Activated T-cell treated with anti-CD3 and anti-CD28 coated beads, Interleukin-2, amount 50 U/mL, for 48 hours (primary cell): Measurements from ENCODE around the gene KCNH1.
"Not testable (repeated sequence)": the region's sequence is repeated elsewhere in the genome, so short reads cannot be mapped to it uniquely, and the experiment has no call there.

Source experiments
- DNase-seq, 2 experiments: peaks; one replicate each; pipeline ENCODE4 v3.0.0-alpha.2; 2020

KCNH1 gene

DNA sequence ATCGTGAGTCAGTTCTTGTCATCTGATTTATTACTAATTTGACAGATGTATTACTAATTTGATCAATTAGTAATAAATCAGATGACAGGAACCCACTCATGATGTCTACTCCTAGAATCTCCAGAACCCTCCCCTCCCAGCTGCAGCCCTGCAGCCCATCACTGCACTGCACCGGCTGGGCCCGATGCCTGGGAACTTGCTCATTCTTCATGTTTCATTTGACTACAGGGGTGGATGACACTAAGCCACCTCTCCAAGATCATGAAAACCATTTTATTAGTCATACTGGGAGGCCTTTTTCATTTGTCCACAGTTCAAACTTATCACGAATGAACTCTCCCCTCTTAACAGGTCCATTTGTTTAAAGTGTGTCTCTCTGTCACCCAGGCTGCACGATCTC, 41.0 kb downstream of the KCNH1 start:
- DNase-seq, result no peak

DNA sequence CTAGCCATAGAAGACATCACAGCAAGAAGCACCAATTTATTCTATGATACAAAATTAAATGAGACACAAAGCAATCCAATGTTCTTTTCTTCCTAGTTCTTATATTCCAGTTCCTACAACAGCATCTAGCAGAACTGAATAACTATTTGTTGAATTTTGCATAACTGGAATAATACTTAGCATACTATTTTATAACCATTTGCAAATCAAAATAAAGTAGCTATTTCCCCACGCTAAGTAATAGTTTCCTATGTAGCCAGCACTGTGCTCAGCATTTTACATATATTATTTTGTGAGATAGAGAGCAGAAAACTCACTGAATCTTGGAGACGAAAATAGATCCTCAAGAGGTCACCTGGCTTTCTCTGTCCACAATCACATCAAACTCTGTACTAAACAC, 42.1 kb downstream of the KCNH1 start:
- no peak for DNase-seq

DNA sequence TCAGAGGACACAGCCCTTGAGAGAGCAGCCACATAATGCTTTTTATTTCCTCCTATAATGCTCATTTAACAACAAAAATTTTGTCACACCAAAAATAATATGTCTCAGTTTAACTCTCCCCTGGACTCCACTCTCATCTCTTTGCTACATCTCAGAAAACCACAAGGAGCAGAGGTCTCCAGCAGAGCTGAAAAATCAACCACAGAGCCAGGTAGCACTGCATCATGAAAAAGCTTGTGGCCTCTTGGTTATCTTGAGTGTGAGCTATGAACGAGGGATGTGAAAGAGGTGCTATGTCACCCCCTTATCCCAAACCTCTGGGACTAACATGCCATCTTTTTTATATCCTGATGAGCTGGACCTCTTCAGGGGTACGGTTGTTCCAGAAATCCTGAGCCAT, 44.4 kb downstream of the KCNH1 start:
- no peak for DNase-seq

DNA sequence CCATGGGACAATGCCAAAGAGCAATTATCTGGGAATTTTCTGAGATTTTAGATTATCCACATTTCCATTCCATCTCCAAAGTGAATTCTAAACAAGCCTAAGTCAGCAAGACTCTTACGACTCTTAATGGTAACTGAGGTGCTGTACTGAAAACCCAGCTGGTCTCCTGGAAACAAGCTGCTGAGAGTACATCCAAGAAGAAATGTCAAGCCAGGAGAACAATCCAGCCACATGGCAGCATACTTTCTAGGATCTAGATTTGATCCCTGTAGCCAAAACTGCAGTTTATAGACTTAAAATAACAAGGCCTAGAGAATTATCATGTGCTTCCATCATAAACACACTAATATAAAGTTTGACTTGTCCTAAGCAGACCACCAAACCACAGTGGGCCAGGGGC, 45.8 kb downstream of the KCNH1 start:
- DNase-seq, result no peak

DNA sequence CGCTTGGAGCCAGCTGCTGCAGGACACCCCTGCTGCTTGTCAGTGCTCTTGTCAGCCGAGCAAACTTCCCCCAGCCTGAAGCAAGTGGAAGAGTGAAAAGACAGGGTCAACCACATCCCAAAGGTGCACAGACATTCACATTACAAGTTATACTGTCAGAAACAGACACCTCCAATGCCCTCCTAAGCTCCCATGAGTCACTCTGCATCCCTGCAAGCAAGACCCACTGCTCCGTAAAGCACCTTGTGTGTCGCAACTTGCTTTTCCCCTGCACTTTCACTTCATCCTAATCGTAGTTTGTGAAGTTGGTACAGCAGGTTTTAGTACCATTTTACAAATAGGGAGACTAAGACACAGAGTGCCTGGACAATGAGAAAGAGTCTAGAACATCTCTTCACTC, 51.1 kb downstream of the KCNH1 start:
- no peak for DNase-seq

DNA sequence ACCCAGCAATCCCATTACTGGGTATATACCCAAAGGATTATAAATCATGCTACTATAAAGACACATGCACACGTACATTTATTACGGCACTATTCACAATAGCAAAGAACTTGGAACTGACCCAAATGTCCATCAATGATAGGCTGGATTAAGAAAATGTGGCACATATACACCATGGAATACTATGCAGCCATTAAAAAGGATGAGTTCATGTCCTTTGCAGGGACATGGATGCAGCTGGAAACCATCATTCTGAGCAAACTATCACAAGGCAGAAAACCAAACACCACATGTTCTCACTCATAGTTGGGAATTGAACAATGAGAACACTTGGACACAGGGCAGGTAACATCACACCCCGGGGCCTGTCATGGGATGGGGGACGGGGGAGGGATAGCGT, 52.5 kb downstream of the KCNH1 start:
- not testable (repeated sequence) for DNase-seq

DNA sequence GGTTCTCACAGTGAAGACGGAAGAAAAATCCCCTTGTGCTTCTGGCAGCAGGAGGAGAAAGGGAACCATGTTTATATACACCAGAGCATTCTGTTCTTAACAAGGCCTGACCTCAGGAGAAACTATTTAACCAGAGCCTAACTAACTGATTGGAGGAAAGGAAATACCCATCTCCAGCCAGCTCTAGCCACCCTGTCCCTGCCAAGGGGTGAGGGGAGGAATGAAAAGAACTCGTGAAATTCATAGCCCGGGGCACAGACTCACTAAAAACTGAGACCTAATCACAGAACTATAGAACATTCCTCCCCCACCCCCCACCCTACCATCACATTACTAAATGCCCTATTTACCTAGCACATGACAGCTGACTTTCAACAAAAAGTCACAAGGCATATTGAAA, 65.0 kb downstream of the KCNH1 start:
- no peak for DNase-seq

DNA sequence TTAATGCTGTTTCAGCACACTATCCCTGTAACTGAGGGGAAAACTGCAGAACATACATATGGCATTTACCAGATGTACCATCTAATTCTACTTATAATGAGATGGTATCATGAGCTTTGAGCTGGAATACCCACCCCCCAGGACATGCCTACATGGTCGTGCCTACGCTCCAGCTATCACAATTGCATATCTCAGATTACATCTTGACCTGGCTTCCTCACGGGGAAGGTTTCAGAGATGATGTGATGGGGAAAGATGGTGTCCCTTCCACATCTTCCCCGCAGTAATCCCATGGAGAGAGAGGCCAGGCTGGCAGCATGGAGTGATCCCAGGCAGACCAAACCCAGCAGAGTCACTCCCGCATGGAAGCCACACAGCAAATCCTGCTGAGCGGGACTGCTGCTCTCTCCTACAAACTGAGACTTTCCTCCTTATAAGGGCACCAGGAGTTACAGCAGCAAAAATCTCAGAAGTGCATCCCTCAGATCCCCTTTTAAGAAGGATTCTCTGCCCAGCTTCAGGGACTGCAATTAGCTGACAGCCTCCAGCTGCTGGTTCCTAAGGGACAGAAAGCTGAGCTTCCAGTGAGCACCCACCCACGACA, 67.1 kb downstream of the KCNH1 start:
- DNase-seq, result no peak

DNA sequence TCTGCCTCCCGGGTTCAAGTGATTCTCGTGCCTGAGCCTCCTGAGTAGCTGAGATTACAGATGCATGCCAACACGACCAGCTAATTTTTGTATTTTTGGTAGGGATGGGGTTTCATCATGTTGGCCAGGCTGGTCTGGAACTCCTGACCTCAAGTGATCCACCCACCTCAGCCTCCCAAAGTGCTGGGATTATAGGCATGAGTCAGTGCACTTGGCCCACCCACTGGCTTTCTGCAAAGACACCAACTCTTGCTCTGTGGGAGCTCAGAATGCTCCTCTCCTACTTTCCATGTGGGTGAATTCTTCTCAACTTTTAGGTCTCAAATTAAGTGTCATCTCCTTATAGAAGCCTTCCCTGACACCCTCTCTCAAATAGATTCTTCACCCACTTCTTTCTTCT, 92.1 kb downstream of the KCNH1 start:
- not testable (repeated sequence) for DNase-seq

DNA sequence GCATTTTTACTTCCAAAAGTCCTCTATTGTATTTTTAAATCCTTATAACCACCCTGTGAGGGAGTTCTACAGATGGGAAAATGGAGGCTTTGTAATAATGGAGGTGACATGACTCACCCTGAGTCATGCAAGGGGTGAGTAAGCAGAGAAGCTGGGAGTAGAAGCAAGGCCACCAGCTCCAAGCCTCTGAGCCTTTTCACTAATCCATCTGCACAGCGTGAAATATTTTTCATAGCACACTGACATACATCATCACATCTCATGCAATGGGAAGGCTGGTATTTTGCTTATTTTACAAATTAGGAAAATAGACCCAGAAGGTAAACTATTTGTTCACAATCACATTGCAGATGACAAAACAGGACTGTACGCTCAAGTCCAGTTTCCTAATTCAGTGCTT, 96.9 kb downstream of the KCNH1 start:
- no peak for DNase-seq

DNA sequence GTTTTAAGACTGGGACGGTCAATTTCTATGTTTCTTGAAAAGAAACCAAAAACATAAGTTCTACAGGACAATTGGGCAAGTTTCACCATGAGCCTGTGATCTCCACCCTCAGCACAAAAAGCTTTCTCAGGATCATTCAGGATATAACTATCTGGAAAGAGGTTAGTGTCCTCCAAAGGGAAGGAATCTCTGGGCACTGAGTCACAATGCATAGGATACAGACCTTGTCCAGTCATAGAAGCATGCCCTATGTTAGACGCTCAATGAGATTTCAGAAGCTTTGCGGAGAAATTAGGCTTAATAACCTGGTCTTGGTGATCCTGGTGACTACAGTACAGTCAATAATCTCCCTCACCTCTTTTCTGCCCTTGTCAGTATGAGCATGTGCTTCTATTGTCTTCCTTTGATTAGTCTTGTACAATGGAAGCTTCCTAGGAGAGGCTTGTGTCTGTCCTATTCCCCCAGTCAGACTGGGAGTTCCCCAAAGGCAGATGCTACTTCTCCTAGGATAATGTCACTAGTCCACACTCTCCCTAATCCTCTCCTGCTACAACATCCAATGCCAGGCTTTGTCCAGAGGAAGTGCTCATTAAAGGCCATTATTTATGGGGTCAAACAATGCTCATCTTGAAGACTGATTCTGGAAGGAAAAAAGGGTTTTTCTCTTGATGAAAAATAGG, 97.4 kb downstream of the KCNH1 start:
- no peak for DNase-seq

DNA sequence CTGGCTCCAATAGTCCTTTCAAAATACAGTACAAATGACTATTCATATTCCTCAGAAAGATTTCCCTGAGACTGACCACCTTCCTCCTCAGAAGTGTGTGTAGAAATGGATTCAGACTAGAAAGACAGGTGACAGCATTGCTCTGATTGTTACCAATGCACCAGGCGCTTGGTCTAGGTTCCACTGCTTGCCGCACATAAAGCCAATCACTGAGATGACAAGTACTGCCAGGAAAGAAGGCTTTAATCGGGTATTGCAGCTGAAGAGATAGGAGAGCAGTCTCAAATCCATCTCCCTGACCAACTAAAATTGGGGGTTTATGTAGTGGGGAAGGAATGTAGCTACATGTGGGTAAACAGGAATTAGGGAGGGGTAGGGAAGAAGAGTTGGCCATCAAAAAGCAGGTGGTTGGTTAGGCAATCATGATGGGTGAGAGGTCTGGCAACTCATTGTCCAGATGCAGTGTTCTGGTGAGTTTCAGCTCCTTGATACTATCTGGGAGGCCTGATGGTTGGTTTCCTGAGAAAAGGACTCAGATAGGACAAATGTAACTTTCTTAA, 98.0 kb downstream of the KCNH1 start:
- DNase-seq, result no peak

DNA sequence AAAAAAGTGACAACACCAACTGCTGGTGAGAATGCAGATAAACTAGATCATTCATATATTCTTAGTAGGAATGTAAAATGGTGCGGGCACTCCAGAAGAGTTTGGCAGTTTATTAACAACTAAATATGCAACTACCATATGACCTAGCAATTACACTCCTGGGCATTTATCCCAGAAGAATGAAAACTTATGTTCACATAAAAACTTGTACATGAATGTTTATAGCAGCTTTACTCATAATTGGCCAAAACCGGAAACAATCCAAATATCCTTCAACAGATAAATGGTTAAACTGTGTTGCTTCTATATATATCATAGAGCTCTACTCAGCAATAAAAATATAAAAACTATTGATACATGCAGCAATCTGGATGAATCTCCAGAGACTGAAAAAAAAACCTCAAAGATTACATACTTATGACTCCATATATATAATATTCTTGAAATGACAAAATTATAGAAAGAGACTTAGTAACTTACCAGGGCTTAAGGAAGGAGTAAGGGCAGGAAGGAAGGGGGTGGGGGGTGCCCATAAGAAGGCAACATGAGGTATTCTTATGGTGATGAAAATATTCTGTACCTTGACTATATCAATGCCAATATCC, 99.9 kb downstream of the KCNH1 start:
- DNase-seq, result no peak

DNA sequence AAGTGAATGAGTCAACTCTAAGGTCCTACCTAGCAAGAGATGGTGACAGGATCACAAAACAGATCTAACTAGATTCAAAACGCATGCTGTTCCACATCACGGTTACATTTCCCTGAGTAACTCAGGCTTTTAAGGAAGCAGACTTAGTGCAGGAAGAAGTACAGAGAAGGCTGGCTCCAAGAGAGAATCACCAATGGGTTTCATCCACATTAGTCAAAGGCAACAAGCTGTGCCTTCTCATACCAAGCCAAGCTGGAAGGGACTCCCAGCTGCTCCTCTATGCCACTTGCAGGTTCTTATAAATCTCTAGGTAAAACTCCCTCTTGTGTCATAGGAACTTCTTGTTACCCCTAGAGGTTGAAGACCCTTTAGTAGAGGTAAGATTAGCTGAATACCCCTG, 109.0 kb downstream of the KCNH1 start:
- no peak for DNase-seq

DNA sequence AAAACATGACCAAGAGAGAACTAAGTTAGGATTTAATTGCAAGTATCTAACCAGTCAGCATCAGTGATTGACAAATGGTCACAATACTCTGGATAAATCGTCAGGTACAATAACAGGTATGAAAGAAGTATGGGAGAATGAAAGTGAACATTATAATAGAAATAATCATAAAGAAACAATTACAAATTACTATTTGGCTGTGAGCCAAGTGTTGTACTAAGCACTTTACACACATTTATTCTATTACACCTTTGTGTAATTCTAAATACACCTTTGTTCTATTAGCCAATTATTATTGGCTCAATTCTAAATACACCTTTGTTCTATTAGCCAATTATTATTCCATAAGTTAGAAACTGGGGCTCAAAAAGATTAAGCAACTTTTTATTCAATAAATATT, 114.7 kb downstream of the KCNH1 start:
- DNase-seq, result no peak

DNA sequence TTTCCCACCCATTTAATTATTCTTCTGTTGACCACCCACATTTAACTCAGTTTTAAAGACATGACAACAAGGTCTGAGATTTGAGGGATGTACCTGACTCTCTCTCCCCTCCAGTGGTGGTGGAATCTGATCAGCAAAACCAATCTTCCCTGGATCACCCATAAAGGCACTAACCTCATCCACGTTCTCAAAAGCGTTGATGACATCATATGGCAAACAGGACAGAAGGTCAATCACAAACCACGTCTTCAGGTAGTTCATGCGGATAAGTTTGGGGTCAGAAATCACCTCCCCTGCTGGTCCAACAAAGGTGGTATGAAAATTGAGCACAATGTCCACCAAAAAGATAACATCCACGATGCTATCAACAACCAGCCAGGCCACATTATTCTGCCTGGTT, 115.3 kb downstream of the KCNH1 start:
- DNase-seq, result no peak

DNA sequence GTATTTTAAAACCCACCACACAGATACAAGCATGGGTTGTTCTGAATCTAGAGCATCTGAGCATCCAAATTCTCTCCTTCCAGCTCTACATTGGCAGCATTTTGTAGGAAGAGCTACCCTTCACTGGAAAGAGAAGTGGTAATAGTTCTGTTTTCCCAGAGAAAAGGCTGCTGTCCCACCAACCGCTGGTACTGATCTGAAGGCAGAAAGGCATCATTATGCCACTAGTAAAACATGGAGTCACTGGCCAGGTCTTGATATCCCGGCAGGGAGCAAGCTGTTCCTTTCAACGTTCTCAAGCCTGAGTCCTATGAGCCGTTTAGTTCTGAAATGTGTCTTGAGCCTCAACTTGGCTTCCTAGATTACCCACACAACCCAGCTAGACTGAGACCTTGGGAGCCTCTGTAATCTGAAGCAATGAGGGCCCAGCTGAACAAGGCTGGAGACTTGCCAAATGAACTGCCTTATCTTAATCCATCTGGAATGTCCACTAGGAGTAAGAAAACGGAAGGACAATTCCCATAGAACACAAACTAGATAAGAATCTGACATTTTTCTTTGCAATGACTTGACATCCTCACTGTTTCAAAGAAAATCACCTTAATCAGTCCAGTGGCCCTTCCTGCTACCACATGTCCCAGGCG, 116.8 kb downstream of the KCNH1 start:
- DNase-seq, result no peak

DNA sequence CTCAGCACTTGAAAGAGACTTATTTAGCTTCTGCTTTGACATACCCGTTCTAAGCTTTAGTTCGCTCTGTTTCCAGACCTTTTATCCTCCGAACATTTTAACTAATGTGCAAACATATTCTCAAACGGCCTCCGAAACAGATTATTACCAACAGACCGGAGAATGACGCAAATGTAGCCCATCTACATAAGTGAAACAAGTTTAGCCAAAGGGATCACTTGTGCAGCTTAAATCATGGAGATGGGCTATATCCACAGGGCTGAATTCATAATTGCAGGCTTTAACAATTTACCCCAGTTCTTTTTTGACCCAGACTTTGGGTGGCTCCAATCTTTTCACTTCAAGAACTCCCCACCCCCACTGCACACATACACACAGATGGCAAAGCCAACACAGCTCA, 119.7 kb downstream of the KCNH1 start:
- no peak for DNase-seq

DNA sequence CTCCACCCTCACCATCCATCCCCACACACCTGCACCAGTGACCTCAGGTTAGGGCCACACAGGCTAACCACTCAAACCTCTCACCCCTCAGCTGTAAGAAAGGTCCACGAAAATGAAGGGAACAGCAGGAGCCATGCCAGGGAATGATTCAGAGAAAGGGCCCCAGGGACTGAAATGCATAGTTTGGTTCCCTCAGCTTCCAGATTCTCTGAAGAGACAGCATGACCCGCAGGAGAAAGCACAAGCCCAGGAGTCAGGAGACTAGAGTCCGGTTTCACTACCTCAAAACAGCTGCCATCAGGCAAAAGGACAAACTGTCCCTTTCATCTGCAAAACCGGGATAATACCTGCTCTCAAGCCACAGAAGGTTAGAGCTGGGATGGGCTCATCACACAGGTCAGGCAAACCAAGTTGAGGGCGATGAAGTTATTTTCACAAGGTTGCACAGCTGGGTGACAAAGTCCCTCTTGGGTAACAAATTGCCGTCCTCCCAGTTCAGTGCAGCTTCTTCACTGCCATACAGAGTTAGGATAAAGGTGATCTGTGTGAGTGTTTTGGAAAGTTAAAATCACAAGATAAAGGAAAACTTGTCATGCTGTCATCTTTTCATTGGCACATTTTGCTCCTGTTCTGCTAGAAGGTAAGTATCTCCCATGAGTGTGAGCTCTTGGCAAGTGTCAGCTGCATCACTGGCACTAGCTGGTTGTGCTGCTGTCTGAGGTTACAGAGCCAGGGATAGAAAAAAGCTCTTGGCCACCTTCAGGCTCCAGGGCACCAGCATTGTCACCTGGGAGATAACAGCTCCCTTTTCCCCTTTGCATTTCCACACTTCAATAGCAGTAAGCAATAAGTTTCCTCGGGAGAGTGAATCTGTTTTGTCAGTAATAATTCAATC, 120.4 kb downstream of the KCNH1 start:
- no peak for DNase-seq

DNA sequence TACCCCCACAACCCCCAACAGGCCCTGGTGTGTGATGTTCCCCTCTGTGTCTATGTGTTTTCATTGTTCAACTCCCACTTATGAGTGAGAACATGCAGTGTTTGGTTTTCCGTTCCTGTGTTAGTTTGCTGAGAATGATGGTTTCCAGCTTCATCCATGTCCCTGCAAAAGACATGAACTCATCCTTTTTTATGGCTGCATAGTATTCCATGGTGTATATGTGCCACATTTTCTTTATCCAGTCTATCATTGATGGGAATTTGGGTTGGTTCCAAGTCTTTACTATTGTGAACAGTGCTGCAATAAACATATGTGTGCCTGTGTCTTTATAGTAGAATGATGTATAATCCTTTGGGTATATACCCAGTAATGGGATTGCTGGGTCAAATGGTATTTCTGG, 122.8 kb downstream of the KCNH1 start:
- not testable (repeated sequence) for DNase-seq

DNA sequence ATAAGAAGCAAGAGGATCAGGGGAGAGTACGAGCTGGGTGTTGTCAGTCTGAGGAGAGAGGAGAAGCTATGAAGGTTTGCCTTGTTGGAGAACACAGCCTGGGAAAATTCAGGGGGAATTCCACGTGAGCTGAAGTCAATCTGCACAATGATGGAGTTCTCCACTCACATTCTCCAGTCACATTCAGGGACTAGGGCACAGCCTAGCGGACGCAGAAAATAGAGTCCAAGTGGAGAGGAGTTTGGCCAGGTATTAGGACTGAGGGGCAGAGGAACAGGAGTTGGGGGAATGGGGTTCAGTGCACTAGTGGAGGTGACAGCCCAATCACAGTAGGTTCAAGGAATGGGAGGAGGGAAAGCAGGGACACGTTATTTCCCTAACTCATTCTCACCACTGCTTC, 124.0 kb downstream of the KCNH1 start:
- DNase-seq, result no peak

DNA sequence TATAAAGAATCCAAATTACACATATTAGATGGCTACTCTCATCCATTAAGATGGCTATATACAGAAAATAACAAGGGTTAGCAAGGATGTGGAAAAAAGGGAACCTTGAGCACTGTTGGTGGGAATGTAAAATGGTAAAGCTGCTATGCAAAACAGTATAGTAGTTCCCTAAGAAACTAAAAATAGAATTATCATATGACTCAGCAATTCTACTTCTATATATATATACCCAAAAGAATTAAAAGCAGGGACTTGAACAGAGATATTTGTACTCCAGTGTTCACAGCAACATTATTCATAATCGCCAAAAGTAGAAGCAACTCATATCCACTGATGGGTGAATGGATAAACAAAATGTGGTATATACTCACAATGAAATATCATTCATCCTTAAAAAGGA, 126.1 kb downstream of the KCNH1 start:
- no peak for DNase-seq

DNA sequence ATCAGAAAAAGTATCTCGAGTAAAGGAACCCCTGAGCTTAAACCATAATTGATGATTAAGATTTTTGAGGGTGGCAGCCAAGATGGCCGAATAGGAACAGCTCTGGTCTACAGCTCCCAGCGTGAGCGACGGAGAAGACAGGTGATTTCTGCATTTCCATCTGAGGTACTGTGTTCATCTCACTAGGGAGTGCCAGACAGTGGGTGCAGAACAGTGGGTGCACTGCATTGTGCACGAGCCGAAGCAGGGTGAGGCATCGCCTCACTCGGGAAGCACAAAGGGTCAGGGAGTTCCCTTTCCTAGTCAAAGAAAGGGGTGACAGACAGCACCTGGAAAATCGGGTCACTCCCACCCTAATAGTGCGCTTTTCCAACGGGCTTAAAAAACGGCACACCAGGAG, 138.0 kb downstream of the KCNH1 start:
- DNase-seq, result not testable (repeated sequence)
